Measurements from ENCODE around the gene GABRR3.

Gene GABRR3

GRCh38 chr3:97939401-97939800 is 95.7 kb downstream of the GABRR3 start:
- H3K27ac ChIP-seq, result no peak overlapping the region
- no peak for TF ChIP-seq CTCF (conservative IDR thresholded peaks at IDR 0.05; ENCODE audit: low read depth)
- no peak for DNase-seq (ENCODE audit: low spot score)
- ChIA-PET CTCF (no interaction called here), POLR2A (ENCODE audit: low non-redundant PET) (no interaction called here)

- H3K27ac ChIP-seq, result no peak overlapping the region
- POLR2A ChIA-PET (ENCODE audit: low non-redundant PET), result no interaction called here
- TF ChIP-seq CTCF (conservative IDR thresholded peaks at IDR 0.05; ENCODE audit: low read depth), result no peak
- no peak for DNase-seq (ENCODE audit: low spot score)
- CTCF ChIA-PET, result interaction anchor here (0.9 kb wide), 1 partner anchor 85 kb away, joined by 3 read pairs; no protein-coding TSS in a partner anchor
Measured at GRCh38 chr3:97938444-97938843, 96.7 kb downstream of the GABRR3 start.

GRCh38 chr3:97937205-97937604 is 97.9 kb downstream of the GABRR3 start:
- DNase-seq (ENCODE audit: low spot score), result no peak
- H3K27ac ChIP-seq, result no peak overlapping the region
- TF ChIP-seq CTCF (conservative IDR thresholded peaks at IDR 0.05; ENCODE audit: low read depth), result no peak
- ChIA-PET POLR2A (ENCODE audit: low non-redundant PET) (no interaction called here), CTCF (no interaction called here)

DNA sequence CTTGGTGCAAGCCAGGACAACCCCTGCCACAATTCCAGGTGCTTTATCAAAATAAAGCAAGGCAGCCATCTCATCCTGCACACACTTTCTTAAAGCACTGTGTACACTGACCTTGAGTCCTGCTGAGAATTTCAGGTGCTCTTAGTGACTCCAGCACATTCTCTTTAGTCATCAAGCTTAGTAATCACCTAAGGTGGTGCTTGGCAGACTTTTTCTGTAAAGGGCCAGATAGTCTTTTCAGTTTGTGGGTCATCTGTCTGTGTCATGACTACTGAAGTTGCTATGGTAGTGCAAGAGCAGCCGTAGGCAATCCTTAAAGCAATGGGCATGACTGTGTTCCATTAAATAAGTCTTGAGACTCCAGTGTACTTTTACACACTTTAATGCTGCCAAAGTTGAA is 99.3 kb downstream of the GABRR3 start:
- peak; percentile 5 for DNase-seq (ENCODE audit: low spot score)
- no peak overlapping the region for H3K27ac ChIP-seq
- TF ChIP-seq CTCF (conservative IDR thresholded peaks at IDR 0.05; ENCODE audit: low read depth), result no peak
- POLR2A ChIA-PET (ENCODE audit: low non-redundant PET), result no interaction called here
- CTCF ChIA-PET, result interaction anchor here (0.5 to 1.1 kb wide), 3 partner anchors 11 to 1308 kb away, joined by 3 to 4 read pairs (median 3); no protein-coding TSS in a partner anchor

Data from RWPE1 (cell line).